Tibial nerve (tissue), 4 donors: ENCODE results near the gene EPC2.
A peak's percentile ranks its signal among the peaks of the same experiment; 100 is the strongest.

Experiments
- CTCF ChIP-seq, 5 experiments: fragments of 200-600 bp in 3 of 5; fragments of 450-650 bp in 2 of 5; sonication (generic) in 3 of 5; IDR thresholded peaks; one replicate each; pipeline ENCODE4 v1.5.1; 2016 to 2019; ENCODE audit warnings: antibody characterized with exemption in 5 of 5, mild to moderate bottlenecking in 3 of 5, moderate library complexity in 2 of 5
- EP300 ChIP-seq, 2 donors: sonication (generic); formaldehyde crosslinking; IDR thresholded peaks; one replicate each; pipeline ENCODE4 v1.6.1; 2017; ENCODE audit warnings: antibody characterized with exemption in 2 of 2, mild to moderate bottlenecking in 1 of 2
- POLR2A ChIP-seq, 2 donors: fragments of 450-650 bp; IDR thresholded peaks; one replicate each; pipeline ENCODE4 v1.6.1; 2017; ENCODE audit warnings: antibody characterized with exemption in 2 of 2, mild to moderate bottlenecking in 2 of 2, moderate library complexity in 2 of 2

GRCh38 chr2:148813603-148814065, 169.1 kb downstream of the EPC2 start:
- TF ChIP-seq POLR2A (IDR thresholded peaks at IDR 0.05): no peak
- peak in 1 of 5 experiments; percentile 7 for TF ChIP-seq CTCF (IDR thresholded peaks at IDR 0.05)
- TF ChIP-seq EP300 (IDR thresholded peaks at IDR 0.05): no peak
